Left ventricle myocardium inferior (tissue), 1 donor: ENCODE data around the gene BAG5. TPM values are rescaled to one million over a fixed set of nuclear protein-coding genes. Genes with fewer than 3 reads are reported as not detected.

Experiments
- DNase-seq: peaks from one replicate; pipeline ENCODE4 v3.0.0-alpha.2; 2020
- H3K27ac ChIP-seq: fragments of 200-600 bp; replicated peaks from 2 replicates; pipeline ENCODE4 v1.8.0; 2021
- H3K27me3 ChIP-seq: fragments of 200-600 bp; 2 replicates; pipeline ENCODE4 v1.8.0; 2021; ENCODE audit warnings: low read depth
- H3K36me3 ChIP-seq: fragments of 200-600 bp; 2 replicates; pipeline ENCODE4 v1.8.0; 2021
- H3K4me1 ChIP-seq: fragments of 200-600 bp; 2 replicates; pipeline ENCODE4 v1.8.0; 2021
- H3K4me3 ChIP-seq: fragments of 200-600 bp; 2 replicates; pipeline ENCODE4 v1.8.0; 2021; ENCODE audit warnings: mild to moderate bottlenecking, moderate library complexity
- H3K9me3 ChIP-seq: fragments of 200-600 bp; replicated peaks from 2 replicates; pipeline ENCODE4 v1.8.0; 2021
- intact Hi-C: fragments of 100-400 bp; cut with micrococcal nuclease; formaldehyde crosslinking; loops from one replicate; pipeline ENCODE4 v1.11.0; 2022
- total RNA-seq: library from RNA; stranded (reverse); fragmentation: NEBNext Ultra II Directional; extraction: Animal tissue kit (Norgen Biotek cat#: 25700); gene quantifications from one replicate; pipeline ENCODE4 v1.2.1, GENCODE V29; 2021
- TF ChIP-seq, protein P1 (sequence below): fragments of 200-600 bp; IDR thresholded peaks from 2 replicates; pipeline ENCODE4 v1.8.0; 2021; ENCODE audit warnings: antibody characterized with exemption, mild to moderate bottlenecking, borderline replicate concordance
- donor health status: DM: no; HTN: yes; CAD: no; lungs with severe emphysema.

The BAG5 gene
- total RNA-seq, 1 donor from 2014 or later = 16.7 TPM

DNA sequence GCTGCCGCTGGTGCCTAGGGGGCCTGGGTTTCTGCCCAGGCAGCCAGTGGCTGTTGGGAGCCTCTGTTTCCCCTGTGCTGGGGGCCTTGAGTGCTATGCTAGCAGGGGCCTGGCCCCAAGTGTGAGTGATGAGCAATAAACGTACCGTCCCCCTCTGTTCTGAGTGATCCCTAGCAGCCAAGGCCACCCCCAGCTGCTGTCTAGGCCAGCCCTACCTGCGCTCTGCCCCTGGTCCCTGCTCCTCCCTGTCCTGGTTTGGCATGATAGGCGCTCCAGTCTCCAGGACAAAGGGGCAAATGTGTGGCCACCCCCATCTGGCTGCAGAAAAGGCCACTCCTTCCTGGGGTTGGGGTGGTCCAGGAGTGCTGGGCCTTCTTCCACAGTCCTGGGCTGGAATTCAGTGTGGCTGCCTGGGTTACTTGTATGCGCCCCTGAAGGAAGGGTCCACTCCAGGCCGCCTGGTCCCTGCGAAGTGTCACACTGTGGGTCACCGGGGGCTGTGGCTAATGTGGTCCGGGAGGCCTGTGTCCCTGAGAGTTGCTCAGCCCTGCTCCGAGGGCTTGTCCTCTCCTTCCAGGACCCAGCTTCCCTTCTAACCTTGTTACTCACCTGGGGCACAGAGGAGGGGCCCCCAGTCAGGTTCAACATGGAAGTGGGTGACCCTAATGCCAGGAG is 26.4 kb downstream of the BAG5 start:
- Histone ChIP-seq H3K36me3 (peaks cover 23% of the 10 kb centered on the region), H3K4me1 (peaks cover 36% of the 10 kb centered on the region), H3K4me3 (no peak overlapping the region), H3K27ac (no peak overlapping the region), H3K9me3 (no peaks in the 10 kb centered on the region), H3K27me3 (no peaks in the 10 kb centered on the region)
- intact Hi-C loops = no loop called here
- TF ChIP-seq, protein P1, sequence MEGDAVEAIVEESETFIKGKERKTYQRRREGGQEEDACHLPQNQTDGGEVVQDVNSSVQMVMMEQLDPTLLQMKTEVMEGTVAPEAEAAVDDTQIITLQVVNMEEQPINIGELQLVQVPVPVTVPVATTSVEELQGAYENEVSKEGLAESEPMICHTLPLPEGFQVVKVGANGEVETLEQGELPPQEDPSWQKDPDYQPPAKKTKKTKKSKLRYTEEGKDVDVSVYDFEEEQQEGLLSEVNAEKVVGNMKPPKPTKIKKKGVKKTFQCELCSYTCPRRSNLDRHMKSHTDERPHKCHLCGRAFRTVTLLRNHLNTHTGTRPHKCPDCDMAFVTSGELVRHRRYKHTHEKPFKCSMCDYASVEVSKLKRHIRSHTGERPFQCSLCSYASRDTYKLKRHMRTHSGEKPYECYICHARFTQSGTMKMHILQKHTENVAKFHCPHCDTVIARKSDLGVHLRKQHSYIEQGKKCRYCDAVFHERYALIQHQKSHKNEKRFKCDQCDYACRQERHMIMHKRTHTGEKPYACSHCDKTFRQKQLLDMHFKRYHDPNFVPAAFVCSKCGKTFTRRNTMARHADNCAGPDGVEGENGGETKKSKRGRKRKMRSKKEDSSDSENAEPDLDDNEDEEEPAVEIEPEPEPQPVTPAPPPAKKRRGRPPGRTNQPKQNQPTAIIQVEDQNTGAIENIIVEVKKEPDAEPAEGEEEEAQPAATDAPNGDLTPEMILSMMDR = no peak
- DNase-seq = no peak

GRCh38 chr14:103535081-103535890 is 27.2 kb downstream of the BAG5 start:
- H3K4me1 ChIP-seq = peaks cover 36% of the 10 kb centered on the region
- no peak for DNase-seq
- H3K36me3 ChIP-seq = peaks cover 23% of the 10 kb centered on the region
- intact Hi-C loops = no loop called here
- H3K27ac ChIP-seq = no peak overlapping the region
- H3K4me3 ChIP-seq = no peak overlapping the region
- no peaks in the 10 kb centered on the region for H3K27me3 ChIP-seq
- no peaks in the 10 kb centered on the region for H3K9me3 ChIP-seq
- TF ChIP-seq, protein P1 = no peak

- no peaks in the 10 kb centered on the region for H3K27me3 ChIP-seq
- no peak for DNase-seq
- H3K9me3 ChIP-seq = no peaks in the 10 kb centered on the region
- peaks cover 23% of the 10 kb centered on the region for H3K36me3 ChIP-seq
- peaks cover 36% of the 10 kb centered on the region for H3K4me1 ChIP-seq
- no peak overlapping the region for H3K27ac ChIP-seq
- no peak overlapping the region for H3K4me3 ChIP-seq
- intact Hi-C loops = no loop called here
- TF ChIP-seq, protein P1 = no peak
Observed at GRCh38 chr14:103534576-103535061, 27.8 kb downstream of the BAG5 start.

DNA sequence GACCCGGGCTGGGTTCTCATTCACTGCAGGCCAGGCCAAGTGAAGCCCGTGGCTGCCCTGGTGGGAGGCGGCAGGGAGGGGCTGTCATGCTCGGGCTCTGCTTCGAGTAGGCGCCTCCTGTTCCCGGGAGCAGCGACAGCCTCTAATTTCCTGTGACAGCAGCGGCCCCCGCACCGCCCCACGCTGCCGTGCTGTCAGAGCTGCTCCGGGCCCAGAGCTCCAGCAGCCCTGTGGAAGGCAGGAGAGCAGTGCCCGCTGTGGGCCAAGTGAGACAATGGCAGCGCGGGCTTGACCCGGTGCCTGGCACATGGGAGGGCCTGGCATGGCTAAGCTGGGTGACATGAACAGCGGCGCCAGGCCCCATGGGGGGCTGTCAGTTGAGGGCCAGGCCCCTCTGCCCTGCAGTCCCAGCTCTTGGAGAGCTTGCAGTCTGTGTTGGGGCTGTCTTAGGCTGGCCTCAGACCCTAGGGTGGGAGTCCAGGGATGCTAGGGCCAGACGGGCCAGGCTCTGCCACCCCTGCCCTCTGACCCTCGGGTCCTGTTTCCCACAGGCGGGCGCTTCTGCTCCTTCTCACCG is 28.4 kb downstream of the BAG5 start:
- DNase-seq = no peak
- intact Hi-C loops = no loop called here
- H3K4me3 ChIP-seq = no peak overlapping the region
- H3K27ac ChIP-seq = no peak overlapping the region
- TF ChIP-seq, protein P1 = no peak
- H3K36me3 ChIP-seq = peaks cover 23% of the 10 kb centered on the region
- no peaks in the 10 kb centered on the region for H3K27me3 ChIP-seq
- H3K9me3 ChIP-seq = no peaks in the 10 kb centered on the region
- H3K4me1 ChIP-seq = peaks cover 36% of the 10 kb centered on the region

DNA sequence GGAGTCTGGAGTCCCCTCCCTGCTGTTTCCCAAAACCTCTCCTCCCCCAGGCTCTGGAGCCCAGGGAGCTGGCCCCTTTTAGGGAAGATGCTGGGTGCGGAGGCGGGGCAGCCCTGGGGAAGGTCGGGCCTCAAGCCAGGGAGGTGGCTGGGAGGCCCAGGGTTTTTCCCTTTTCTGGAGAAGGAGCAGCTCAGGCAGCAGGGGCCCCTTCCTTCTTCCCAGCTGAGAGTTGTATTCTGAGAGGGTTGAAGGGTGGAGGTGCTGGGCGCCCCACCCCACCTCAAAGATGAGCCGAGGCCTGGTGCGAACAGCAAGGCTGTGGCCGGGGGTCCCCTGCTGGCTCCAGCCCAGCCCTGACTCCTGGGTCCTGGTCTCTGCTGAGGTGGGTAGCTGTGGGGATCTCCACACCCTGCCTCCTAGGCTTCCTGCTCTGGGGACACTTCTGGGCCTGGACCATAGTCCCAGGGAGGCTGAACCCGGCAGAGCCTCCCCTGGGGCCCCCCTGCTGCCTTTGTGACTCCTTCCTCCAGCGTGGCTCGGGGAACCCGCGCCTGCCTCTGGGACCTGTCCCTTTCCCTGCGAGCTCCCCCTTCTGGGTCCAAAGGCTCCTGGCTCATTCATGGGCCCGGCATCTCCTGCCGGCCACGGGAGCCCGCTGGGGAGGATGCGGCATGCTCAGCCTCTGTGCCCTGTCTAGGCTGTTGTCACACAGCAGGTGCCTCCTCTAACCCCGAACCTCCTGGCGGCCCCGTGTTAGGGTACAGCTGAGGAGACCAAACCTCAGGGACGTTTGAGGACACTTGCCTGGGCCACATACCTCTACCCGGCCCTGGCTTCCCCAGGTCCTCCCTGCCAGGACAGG is 29.1 kb downstream of the BAG5 start:
- no peaks in the 10 kb centered on the region for H3K27me3 ChIP-seq
- peaks cover 34% of the 10 kb centered on the region for H3K4me1 ChIP-seq
- H3K4me3 ChIP-seq = no peak overlapping the region
- H3K9me3 ChIP-seq = no peaks in the 10 kb centered on the region
- H3K27ac ChIP-seq = no peak overlapping the region
- intact Hi-C loops = no loop called here
- peaks cover 23% of the 10 kb centered on the region for H3K36me3 ChIP-seq
- DNase-seq = no peak
- TF ChIP-seq, protein P1 = no peak
